ENCODE results near the gene PTPN3. TPM values are rescaled to one million over a fixed set of nuclear protein-coding genes. Genes with fewer than 3 reads are reported as not detected.

Gene PTPN3
- total RNA-seq, 1 experiment from 2014 or later: 20.8 TPM

- Histone ChIP-seq H3K9me3 (ENCODE audit: control insufficient read depth in 1 of 2, insufficient read depth in 1 of 2, low read depth in 1 of 2, low read length in 2 of 2) (no peaks in the 10 kb centered on the region), H3K36me3 (ENCODE audit: control insufficient read depth in 1 of 2, insufficient read depth in 2 of 2, low read length in 2 of 2) (peaks cover 6 to 10% of the 10 kb centered on the region in 2 experiments; a peak in 2 of 4 replicates), H3K4me2 (ENCODE audit: low read length) (no peak overlapping the region), H2AFZ (ENCODE audit: low read depth, low read length, poor library complexity, severe bottlenecking) (no peak overlapping the region), H3K79me2 (ENCODE audit: insufficient read depth, low read length) (no peaks in the 10 kb centered on the region), H3K4me1 (ENCODE audit: control insufficient read depth in 1 of 2, insufficient read depth in 2 of 2, low read length in 2 of 2) (no peaks in the 10 kb centered on the region), H3K27ac (ENCODE audit: low read depth, low read length) (no peak overlapping the region), H3K4me3 (replicated peaks in 1 of 2; ENCODE audit: low read depth in 1 of 2, low read length in 2 of 2) (no peak overlapping the region), H4K20me1 (ENCODE audit: insufficient read depth) (no peaks in the 10 kb centered on the region), H3K27me3 (ENCODE audit: insufficient read depth, low read length) (no peaks in the 10 kb centered on the region), H3K9ac (ENCODE audit: low read length) (no peak overlapping the region), H3K9me2 (ENCODE audit: insufficient read depth) (no peaks in the 10 kb centered on the region)
- DNase-seq (ENCODE audit: low read depth, low spot score) (no peak), ATAC-seq (no peak)
- no peak for TF ChIP-seq EZH2 (IDR thresholded peaks at IDR 0.05)
- no peak for TF ChIP-seq EZH2phosphoT487 (IDR thresholded peaks at IDR 0.05; ENCODE audit: borderline replicate concordance)
- no peak for TF ChIP-seq TCF7L2 (IDR thresholded peaks at IDR 0.05; ENCODE audit: borderline replicate concordance, extremely low read depth, insufficient read depth, insufficient read length)
- no peak for TF ChIP-seq SP1 (IDR thresholded peaks at IDR 0.05; ENCODE audit: low read depth)
- no peak for TF ChIP-seq CBX3 (IDR thresholded peaks at IDR 0.05; ENCODE audit: low read depth)
- TF ChIP-seq ZFX (IDR thresholded peaks at IDR 0.05): no peak
- no peak for TF ChIP-seq ELF1 (IDR thresholded peaks at IDR 0.05; ENCODE audit: borderline replicate concordance, low read depth)
- ChIA-PET RAD21 (ENCODE audit: low non-redundant PET in 1 of 2, low total read pairs in 2 of 2, uncharacterized antibody in 2 of 2, unreplicated experiment in 2 of 2) (no interaction called here), CTCF (interaction anchor here (1.1 to 1.4 kb wide), 2 partner anchors 10 to 20 kb away, joined by 4 to 5 read pairs; no protein-coding TSS in a partner anchor), POLR2A (no interaction called here)
- intact Hi-C loops (cut with micrococcal nuclease): no loop called here
- BruUV-seq (replicated peaks): no TSS peak
Measured at GRCh38 chr9:109450346-109450745, 47.8 kb downstream of the PTPN3 start.

- intact Hi-C loops (cut with micrococcal nuclease): loop anchor here (10.0 kb wide), 1 partner anchor 206 kb away; no protein-coding TSS in a partner anchor
- H3K9ac ChIP-seq (ENCODE audit: low read length): no peak overlapping the region
- no peaks in the 10 kb centered on the region for H3K4me1 ChIP-seq (ENCODE audit: control insufficient read depth in 1 of 2, insufficient read depth in 2 of 2, low read length in 2 of 2)
- DNase-seq (ENCODE audit: low read depth, low spot score) (no peak), ATAC-seq (no peak)
- no peak overlapping the region for H2AFZ ChIP-seq (ENCODE audit: low read depth, low read length, poor library complexity, severe bottlenecking)
- no peak overlapping the region for H3K4me2 ChIP-seq (ENCODE audit: low read length)
- no peaks in the 10 kb centered on the region for H4K20me1 ChIP-seq (ENCODE audit: insufficient read depth)
- RAD21 ChIA-PET (ENCODE audit: low non-redundant PET in 1 of 2, low total read pairs in 2 of 2, uncharacterized antibody in 2 of 2, unreplicated experiment in 2 of 2): no interaction called here
- BruUV-seq (replicated peaks): no TSS peak
- no peaks in the 10 kb centered on the region for H3K79me2 ChIP-seq (ENCODE audit: insufficient read depth, low read length)
- H3K9me3 ChIP-seq (ENCODE audit: control insufficient read depth in 1 of 2, insufficient read depth in 1 of 2, low read depth in 1 of 2, low read length in 2 of 2): no peaks in the 10 kb centered on the region
- CTCF ChIA-PET: interaction anchor here (1.4 kb wide), 1 partner anchor 9 kb away, joined by 5 read pairs; no protein-coding TSS in a partner anchor
- POLR2A ChIA-PET: no interaction called here
- H3K4me3 ChIP-seq (replicated peaks in 1 of 2; ENCODE audit: low read depth in 1 of 2, low read length in 2 of 2): no peak overlapping the region
- no peaks in the 10 kb centered on the region for H3K9me2 ChIP-seq (ENCODE audit: insufficient read depth)
- no peak overlapping the region for H3K27ac ChIP-seq (ENCODE audit: low read depth, low read length)
- H3K27me3 ChIP-seq (ENCODE audit: insufficient read depth, low read length): no peaks in the 10 kb centered on the region
- peaks cover 8 to 12% of the 10 kb centered on the region in 2 experiments; a peak in 3 of 4 replicates for H3K36me3 ChIP-seq (ENCODE audit: control insufficient read depth in 1 of 2, insufficient read depth in 2 of 2, low read length in 2 of 2)
- TF ChIP-seq YY1 (IDR thresholded peaks at IDR 0.05; ENCODE audit: extremely low read depth, insufficient replicate concordance, low read depth, low read length): no peak
- no peak for TF ChIP-seq ELF1 (IDR thresholded peaks at IDR 0.05; ENCODE audit: borderline replicate concordance, low read depth)
- no peak for TF ChIP-seq CEBPB (IDR thresholded peaks at IDR 0.05; ENCODE audit: low read depth)
- no peak for TF ChIP-seq JUND (IDR thresholded peaks at IDR 0.05)
- no peak for TF ChIP-seq RAD21 (IDR thresholded peaks at IDR 0.05; ENCODE audit: low read depth)
- TF ChIP-seq REST (IDR thresholded peaks at IDR 0.05; ENCODE audit: low read depth): no peak
- TF ChIP-seq CBX3 (IDR thresholded peaks at IDR 0.05; ENCODE audit: low read depth): no peak
- TF ChIP-seq ZBTB33 (IDR thresholded peaks at IDR 0.05; ENCODE audit: extremely low read depth, insufficient replicate concordance, low read length): no peak
- TF ChIP-seq EZH2phosphoT487 (IDR thresholded peaks at IDR 0.05; ENCODE audit: borderline replicate concordance): no peak
- no peak for TF ChIP-seq SRF (IDR thresholded peaks at IDR 0.05; ENCODE audit: low read depth)
Measured at GRCh38 chr9:109449036-109449798, 48.9 kb downstream of the PTPN3 start.

Measured in HCT116 (cell line).